ENCODE measurements around the gene PLXNA4.

Gene PLXNA4

DNA sequence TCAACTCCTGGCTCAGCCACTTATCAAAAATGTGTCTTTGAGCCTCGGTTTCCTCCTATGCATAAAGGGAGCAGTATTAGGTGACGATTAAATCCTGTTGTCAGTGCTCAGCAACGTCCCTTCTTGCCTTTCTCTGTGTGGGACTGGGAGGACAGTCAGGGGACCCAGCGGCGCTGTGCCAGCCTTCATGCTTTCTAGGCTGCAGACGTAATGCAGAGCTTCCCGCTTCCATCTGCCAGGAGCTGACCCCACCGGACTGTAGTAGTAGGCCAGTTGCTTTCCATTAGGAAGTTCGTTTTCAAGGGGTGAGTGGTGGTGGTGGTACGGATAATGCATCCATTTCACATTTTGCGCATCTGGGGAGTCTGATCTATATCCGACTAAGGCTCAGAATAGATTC is 321.8 kb downstream of the PLXNA4 start:
- no peak for FAIRE-seq

DNA sequence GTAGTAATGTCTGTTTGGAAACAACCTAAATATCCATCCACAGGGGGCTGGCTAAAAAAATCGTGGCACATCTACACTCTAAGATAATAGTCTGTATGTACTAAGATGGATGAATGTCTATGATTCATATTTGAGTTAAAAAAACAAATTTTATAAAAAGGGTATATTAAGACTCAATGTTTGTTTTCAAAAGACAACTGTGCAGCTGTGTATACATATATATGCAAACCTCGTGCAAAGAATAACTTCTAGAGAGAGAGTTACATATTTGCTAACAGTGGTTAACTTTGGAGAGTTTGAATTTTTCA is 323.5 kb downstream of the PLXNA4 start:
- no peak for FAIRE-seq

DNA sequence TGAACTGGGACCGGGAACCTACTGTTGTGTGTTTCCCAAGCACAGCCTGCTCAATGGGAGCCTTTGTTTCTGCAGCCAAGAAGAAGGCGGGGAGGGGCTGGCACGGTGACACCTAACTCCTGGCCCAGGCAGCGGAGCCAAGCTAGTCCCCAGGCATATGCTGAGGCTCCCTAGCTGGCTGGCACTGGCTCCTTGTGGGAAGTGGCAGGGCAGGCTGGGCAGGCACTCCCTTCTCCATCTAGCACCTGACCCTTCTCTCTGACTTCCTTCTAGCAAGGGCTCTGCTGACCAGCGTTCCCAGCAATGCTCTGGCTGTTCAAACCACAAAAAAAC is 325.0 kb downstream of the PLXNA4 start:
- FAIRE-seq, result no peak

DNA sequence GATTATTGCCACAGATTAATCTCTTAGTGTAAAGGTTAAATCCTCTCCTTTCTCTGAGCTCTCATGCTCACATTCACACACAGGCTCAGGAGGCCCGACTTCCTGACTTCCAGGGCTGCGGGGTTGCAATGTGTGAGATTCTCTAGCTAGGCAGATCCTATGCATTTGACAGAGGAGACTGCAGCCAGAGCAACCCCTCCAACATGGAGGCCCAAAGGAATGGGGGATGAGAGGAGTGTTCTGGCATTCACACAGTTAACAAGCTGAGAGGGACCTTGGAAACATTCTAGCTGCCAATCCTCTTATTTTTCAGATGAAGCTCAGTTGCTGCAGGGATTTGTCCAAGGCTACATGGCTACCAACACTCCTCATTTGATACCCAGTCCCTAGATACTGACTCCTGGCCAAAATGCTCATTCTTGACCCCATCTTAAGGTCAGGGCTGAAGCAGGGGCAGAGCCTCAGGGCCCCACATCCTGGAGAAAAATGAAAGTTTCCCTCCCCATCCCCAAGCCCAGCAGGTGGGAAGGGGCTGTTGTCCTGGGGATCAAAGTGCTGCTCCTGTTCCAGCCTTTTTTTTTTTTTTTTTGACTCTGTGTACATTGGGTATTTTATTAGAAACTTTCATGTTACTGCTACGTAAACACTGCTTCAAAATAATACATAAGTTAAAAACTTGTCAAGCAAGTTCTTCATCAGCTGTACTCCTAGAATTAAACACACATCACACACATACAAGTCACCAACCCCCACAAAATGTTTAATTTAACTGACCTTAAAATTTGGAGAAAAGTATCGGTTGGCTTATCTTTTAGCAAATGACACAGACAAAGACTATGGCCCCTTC is 325.6 kb downstream of the PLXNA4 start:
- FAIRE-seq, result no peak

DNA sequence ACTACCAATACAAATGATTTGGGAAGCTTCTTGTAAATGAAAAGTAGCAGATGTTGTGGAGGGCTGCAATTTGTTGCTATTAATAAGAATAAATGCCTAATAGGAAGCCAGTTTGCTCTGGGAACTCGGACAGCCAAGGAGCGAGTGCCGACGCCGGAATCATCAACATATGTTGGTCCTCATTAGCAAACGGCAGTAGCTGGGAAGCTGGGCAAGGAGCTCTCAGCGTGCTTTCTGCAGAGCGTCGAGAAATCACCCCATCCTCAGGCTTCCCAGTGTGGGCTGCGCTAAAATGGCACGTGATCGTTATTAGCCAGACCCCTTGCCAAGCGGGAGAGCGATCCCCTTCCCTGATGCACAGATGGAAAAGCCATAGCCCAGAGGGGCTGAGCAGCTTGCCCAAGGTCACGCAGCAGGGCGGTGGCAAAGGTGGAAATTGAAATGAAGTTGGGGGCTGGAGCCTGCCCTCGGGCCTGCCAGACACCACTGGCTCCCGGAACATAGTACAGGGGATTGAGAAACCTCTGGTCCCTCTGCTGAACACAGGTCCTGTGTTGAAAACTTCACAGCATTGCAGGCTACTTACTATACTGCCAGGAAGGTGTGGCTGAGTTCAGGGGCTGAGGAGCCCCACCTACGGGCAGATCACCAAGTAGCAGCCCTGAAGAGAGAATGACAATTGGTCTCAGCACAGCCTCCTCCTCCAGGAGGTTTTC is 326.9 kb downstream of the PLXNA4 start:
- FAIRE-seq, result no peak

DNA sequence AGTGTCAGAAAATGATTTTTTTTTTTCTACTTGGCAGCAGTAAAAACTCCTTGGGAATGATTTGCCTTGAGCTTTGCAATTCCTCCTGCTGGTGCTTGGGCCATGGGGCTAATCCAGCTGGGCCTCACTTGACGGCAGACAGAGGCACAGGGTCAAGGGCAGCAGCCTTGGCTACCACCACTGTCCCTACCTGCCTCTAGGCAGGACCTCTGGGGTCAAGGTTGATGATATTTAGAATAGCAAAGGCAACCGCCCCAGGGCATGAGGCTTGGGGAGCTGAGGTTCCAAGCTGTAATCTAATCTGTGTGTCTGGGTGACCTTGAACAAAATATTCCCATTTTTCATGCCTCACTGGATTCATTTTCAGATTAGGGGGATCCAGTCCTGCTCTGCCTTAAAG is 327.4 kb downstream of the PLXNA4 start:
- no peak for FAIRE-seq

DNA sequence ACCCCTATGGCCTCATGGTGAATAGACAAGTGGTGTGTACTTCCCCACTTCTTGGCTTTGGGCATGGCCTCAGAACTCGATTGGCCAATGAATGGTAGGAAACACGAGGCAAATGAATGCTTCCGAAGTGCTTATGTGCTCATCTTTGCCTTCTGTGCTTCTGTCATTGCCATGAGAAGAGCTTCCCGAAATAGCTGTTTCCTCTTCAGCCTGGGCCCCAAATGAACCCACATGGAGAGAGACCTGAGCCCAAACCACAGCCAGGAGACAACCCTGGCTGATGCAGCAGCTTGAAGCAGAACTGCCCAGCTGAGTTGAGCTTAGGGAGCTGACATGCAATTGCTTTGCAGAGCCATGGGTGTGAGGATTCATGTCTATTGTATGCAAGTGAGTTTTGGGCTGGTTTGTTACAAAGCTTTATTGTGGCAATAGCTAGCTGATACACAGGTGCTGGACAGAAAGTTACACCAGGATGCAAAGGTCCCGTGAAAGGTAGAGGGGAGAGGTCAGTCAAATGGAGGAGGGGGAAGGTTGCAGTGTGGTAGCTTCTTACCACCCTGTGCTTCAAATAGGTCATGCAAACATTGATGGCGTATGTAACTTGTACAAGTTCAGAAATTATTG is 328.2 kb downstream of the PLXNA4 start:
- FAIRE-seq, result no peak

DNA sequence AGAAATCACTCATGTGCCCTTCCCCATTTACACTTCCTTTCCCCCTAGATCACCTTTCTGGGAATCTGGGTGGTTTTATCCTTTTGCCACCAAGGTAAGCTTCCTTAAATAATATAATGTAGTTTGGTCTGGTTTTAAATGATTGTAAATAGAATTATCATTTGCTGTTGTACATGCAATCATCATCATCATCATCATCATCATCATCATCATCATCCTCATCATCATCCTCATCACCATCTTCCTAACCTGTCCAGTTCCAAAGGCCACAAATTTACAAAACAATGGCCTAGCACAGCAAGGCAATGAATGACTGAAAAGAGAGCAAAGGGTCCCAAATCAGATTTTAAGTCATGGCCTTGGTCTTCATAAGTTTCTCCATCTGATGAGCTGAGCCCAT is 329.7 kb downstream of the PLXNA4 start:
- no peak for FAIRE-seq

DNA sequence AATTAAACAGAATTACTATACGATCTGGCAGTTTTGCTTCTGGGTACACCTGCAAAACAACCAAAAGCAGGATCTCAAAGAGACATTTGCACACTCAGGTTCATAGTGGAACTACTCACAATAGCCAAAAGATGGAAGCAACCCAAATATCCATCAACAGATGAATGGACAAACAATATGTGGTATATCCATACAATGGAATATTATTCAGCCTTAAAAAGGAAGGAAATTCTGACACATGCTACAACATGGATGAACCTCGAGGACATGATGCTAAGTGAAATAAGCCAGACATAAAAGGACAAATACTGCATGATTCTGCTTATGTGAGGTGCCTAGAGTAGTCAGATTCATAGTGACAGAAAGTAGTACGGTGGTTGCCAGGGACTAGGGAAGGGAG is 330.7 kb downstream of the PLXNA4 start:
- FAIRE-seq, result no peak

DNA sequence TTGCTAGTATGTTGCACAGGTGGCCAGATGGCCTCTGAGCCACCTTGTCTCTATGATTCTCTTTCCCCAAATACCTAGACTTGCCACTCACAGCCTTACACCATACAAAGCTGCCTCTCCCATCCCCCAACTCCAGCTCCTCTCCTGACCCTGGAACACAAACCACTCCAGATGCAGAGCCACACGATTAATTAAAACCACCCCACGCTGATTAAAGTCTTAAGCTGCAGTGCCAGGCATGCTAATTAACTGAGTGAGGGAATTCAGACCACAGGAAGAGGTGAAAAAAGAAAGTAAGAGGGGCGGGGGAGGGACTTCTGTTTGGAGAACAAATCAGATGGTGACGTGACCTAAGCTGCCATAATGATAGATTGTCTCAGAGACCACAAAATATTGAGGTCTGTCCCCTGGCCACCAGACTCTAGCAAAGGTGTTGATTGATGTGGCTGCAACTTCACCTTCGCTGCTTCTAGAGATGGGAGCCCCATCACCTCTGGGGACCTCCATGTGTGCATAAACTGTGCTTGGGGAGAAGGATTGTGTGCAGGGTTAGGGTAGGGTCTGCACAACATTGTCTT is 331.3 kb downstream of the PLXNA4 start:
- FAIRE-seq, result no peak

DNA sequence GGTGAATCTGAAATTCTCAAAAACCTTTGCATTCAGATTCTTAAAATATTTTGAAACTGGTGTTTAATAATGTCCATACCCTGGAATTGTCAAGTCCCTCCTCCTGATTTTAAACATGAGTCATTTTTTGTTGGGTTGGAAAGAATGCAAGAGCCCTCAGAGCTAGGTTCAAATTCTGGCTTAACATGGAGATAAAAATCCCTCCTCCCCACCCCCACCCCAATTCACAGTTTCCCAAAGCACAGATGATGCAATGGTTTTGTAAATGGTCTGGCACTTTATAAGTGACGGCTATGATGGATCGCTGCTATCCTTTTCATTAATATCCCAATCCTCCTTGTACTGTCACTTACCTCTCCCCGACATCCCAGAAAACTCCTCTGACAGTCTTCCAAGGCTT is 332.8 kb downstream of the PLXNA4 start:
- FAIRE-seq, result no peak

DNA sequence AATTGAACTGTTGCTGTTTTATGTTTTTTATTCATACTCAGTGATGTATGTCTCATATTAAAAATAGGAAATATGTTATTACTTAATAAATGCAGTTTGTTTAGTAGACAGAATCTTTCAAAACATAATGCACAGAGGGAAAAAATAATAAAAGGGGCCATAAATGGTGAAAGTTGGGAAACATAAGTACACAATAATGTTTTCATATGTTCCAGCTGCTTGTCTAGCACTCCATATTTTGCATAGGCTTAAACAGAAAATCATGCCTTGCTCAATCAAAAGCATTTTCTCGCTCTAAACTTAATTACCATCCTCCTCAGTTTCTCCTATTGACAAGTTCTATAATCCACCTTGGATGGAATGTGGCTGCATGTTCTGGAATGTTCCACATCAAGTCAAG is 333.2 kb downstream of the PLXNA4 start:
- FAIRE-seq, result no peak

DNA sequence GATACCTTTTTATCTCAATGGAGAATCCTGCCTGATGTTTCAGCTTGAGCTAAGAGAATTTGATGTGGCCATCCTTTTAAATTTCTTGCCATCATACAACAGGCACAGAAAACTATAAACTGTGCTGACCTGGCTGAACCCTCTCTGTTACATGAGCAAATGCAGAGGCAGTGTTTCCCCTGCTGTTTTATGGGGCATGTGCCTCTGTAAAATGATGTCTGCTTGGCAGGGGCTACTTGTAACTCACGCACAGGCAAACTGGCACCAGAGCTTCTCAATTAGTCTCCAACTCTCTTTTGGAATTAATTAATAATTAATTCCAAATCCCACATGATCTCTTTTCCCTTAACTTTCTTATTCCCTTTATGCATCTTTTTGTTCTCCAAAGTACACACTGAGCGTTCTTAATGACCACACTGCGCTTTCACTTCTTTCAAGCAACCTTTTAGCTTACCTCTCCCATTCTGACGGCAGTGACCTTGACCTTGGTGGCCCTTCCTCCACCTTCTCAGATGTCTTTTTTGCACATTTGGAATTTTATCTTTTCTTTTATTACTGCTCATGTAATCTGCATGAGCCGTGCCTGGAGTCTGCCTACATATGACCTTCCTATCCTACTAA is 334.0 kb downstream of the PLXNA4 start:
- FAIRE-seq, result no peak

DNA sequence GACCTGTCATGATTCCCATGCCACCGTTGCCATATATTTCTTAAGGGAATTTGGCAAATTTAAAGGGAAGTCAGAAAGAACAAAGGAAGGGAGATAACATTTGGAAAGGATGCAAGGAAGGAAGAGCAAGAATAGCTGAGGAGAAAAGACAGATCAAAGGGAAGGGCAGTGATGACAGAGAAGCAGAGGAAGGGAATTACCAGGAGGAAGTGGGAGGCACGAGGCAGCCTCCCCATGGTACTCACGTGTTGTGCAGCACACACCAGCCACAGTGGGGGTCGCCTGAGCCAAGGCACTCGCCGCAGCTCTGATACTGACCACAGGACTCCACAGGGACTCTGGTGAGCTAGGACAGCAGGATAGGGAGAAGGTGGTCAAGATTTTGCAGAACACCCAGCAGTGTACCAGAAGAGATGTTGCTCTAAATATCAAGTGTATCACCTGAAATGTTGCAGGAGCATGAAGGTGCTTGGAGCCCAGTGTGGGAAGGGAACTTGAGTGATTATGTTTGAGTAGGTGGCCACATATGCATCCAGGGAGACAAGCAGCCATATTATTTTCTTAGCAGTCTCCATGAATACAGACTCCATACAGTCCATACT is 335.3 kb downstream of the PLXNA4 start:
- no peak for FAIRE-seq

DNA sequence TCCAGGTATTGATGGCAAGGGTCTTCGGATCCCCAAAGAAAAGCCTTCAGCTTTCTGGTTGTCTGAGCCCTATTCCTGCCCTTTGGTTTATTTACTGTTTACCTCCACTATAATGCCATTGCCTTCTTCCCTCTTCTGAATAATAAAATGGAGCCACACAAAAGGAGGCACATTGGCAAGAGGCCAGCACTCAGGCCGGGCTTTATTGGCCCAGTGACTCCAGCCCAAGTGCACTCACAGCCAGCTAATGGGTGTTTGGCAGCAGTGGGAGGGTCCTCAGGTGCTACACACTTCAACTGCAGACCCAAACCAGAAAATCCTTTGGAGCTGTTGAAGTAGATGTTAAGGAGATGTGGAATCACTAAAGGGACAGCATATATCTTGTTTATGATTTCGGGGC is 336.0 kb downstream of the PLXNA4 start:
- no peak for FAIRE-seq

DNA sequence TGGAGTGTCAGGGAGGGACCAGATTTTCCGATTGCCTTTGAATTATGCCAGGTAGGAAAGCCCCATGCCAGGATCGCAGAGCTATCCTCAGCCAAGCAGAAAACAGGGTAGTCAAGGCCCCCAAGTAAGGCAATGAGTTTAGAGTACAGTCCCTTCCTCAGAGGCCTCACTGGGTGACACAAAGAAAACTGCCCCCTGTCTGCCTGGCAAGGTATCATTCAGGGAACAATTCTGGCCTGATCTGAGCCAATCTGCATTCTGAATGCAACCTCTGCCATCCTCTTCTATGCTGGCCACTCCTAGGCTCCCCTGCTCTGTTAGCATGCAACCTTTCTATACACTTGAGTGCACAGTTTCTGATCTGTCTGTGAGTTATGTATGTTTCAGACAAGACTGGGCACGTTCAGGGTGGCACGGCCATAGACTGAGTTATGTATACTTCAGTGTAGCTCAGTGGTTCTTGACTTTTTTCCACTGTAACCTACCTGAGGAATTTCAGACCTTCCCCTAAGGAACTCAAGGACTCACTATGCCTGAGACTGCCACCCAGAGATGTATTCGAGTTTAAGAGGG is 336.8 kb downstream of the PLXNA4 start:
- no peak for FAIRE-seq

DNA sequence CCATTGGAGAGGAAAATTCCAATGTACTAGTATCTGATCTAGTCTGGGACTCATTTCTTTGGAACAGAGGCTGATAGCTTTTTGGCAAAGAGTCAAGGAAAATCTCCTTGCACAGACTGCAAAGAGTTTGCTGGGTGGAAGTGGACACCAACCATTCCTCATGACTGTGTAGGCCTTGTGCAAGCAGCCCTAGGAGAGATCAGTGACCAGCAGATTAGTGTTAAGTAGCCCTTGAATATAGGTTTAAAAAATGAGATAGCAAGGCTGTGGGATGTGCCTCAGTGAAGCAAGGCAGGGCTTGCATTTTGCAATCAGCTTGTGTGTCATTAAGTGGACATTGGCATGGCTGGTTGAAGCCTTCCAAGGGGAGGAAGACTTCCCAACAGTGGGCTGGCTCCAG is 341.6 kb downstream of the PLXNA4 start:
- no peak for FAIRE-seq

DNA sequence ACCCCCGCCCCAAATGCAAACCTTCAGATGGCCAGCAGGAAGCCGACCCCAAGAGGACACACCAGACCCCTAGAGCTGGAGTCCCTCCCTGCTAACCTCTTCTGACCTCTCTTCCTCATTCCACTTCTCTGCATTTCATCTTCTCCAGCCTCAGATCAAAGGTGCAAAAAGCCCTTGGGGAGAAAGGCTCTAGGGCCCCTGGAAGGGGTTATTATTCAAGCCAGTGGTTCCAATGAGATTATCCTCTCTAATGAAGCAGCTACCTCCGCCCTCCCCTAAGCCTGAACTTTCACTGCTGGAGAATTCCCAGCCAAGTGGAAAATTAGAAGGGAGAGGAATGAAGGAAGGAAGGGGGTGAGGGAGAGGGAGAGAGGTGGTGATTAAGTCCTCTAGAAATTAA is 343.9 kb downstream of the PLXNA4 start:
- FAIRE-seq, result no peak

DNA sequence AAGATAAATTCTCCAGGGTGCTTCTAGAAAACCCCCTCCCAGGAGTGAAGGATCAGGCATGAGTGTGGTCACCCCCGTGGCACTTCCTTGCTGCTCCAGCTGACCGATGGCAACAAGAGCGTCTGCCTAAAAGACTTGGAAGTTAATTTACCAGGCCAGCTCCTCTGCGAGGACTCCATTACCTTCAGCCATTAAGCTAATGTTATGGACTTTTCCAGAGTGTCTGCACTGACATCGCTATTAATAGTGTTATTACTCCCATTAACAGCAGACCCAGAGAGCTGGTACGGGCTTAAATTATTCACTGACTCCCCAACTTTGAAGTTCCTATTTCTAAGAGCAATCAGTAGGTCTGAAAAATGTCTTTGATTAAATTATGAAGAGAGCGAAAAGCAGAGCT is 345.8 kb downstream of the PLXNA4 start:
- no peak for FAIRE-seq

DNA sequence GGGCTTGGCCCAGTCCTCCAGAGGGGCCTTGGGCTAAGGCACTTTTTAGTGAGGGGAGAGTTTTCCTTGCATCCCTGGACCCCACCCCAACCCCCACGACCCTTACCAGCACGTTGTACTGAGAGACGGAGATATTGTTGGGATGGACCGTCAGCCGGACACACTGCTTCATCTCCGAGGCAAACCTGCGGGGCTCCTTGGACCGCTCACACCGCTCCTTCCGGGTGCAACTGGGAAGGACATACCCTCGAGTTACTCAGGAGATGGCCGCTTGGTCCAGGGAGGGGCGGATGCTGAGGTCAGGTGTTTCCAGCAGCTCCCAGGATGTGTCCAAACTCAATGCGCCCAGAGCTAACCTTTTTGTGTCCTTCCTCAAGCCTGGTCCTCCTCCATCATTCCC is 348.0 kb downstream of the PLXNA4 start:
- FAIRE-seq, result no peak

DNA sequence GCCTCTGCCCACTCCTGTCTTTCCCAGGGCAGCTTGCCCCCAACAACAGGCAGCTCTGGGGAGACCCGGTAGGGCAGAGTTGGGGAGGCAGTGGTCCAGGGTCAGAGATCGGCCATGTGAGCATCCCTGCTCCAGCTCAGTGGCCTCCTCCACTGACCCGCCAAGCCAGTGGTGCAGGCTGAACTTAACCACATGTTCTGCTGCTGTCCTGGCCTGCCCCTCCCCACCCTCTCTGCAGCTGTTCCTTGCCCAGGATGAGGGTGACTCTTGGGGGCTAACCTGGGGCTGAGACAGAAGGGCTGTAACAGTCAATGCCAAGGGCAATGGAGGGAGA is 349.3 kb downstream of the PLXNA4 start:
- FAIRE-seq, result no peak

DNA sequence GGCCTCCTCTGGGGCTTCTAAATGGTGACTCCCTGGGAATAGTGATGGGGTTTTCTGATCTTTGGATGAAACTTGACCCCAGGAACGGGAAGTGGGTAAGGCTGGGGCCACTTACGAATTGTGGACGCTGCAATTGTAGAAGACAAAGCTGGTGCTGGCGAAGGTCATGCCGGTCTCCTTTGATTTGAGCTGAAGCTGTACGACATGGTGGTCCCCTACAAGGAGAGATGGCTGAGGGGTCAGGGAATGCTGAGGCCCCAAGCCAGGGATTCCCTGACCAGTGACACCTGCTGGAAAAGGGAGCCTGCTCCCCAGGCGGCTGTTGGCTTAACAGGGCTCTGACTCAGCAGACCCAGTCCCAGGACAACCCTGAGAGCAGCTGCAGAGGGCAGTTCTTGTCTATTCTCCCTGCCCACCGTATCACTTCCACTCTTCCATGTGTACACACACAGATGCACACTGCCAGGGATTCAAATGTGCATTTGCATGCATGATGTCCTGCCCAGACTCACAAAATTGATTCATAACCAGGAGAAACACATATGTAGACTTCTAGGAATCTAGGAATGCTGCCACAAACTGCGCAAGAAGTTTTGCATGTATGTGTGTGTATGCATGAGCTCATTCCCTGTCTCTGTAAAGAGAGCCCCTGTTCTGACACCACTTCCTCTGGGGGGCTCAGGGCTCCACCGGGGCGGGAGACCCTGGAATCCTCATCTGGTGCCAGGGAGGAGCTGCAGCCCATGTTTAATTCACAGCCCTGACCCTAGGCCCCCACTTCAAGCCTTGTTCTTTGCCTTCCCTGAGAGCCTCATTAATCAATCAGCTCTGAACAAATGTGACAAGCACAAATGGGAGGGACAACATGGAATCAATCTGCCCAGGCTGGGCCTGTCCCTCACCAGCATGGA is 350.0 kb downstream of the PLXNA4 start:
- FAIRE-seq, result no peak
